ENCODE measurements around the gene EPHB1.

The EPHB1 gene

GRCh38 chr3:135248213-135248612, 453.2 kb downstream of the EPHB1 start:
- DNase-seq (ENCODE audit: low spot score) = no peak
- TF ChIP-seq CTCF (IDR thresholded peaks at IDR 0.05; ENCODE audit: borderline replicate concordance, control extremely low read depth, extremely low read depth, insufficient read depth, missing control alignments) = no peak
- in situ Hi-C loops (cut with MboI; ENCODE audit: low sequenced_read_pairs, unreplicated experiment) = no loop called here

GRCh38 chr3:135249186-135249585, 454.1 kb downstream of the EPHB1 start:
- in situ Hi-C loops (cut with MboI; ENCODE audit: low sequenced_read_pairs, unreplicated experiment) = no loop called here
- no peak for TF ChIP-seq CTCF (IDR thresholded peaks at IDR 0.05; ENCODE audit: borderline replicate concordance, control extremely low read depth, extremely low read depth, insufficient read depth, missing control alignments)
- DNase-seq (ENCODE audit: low spot score) = no peak

- in situ Hi-C loops (cut with MboI; ENCODE audit: low sequenced_read_pairs, unreplicated experiment) = no loop called here
- no peak for TF ChIP-seq CTCF (IDR thresholded peaks at IDR 0.05; ENCODE audit: borderline replicate concordance, control extremely low read depth, extremely low read depth, insufficient read depth, missing control alignments)
- no peak for DNase-seq (ENCODE audit: low spot score)
These were observed 463.9 kb downstream of the EPHB1 start for GRCh38 chr3:135258916-135259315.

- DNase-seq (ENCODE audit: low spot score) = no peak
- in situ Hi-C loops (cut with MboI; ENCODE audit: low sequenced_read_pairs, unreplicated experiment) = no loop called here
- TF ChIP-seq CTCF (IDR thresholded peaks at IDR 0.05; ENCODE audit: borderline replicate concordance, control extremely low read depth, extremely low read depth, insufficient read depth, missing control alignments) = no peak
These were observed 465.0 kb downstream of the EPHB1 start for GRCh38 chr3:135260025-135260424.

GRCh38 chr3:135261214-135261775, 466.2 kb downstream of the EPHB1 start:
- no peak for DNase-seq (ENCODE audit: low spot score)
- in situ Hi-C loops (cut with MboI; ENCODE audit: low sequenced_read_pairs, unreplicated experiment) = no loop called here

GRCh38 chr3:135261916-135262315, 466.9 kb downstream of the EPHB1 start:
- DNase-seq (ENCODE audit: low spot score) = no peak
- in situ Hi-C loops (cut with MboI; ENCODE audit: low sequenced_read_pairs, unreplicated experiment) = no loop called here
- no peak for TF ChIP-seq CTCF (IDR thresholded peaks at IDR 0.05; ENCODE audit: borderline replicate concordance, control extremely low read depth, extremely low read depth, insufficient read depth, missing control alignments)

More at GRCh38 chr3:135261214-135261775, 466.2 kb downstream of the EPHB1 start:
- no peak for TF ChIP-seq CTCF (IDR thresholded peaks at IDR 0.05; ENCODE audit: borderline replicate concordance, control extremely low read depth, extremely low read depth, insufficient read depth, missing control alignments)

Measured in GM13976 (cell line).